OCI-M2 (cell line): ENCODE measurements around the gene TSPAN9.

Experiments
- DNase-seq: peaks from one replicate; lab custom pipeline; 2025; ENCODE audit not compliant: unreplicated experiment; lab: John Stamatoyannopoulos, UW

TSPAN9 gene

GRCh38 chr12:3326850-3327780, 249.9 kb downstream of the TSPAN9 start:
- DNase-seq, result no peak

- DNase-seq, result no peak
These were observed 250.9 kb downstream of the TSPAN9 start for GRCh38 chr12:3328081-3328480.

- DNase-seq, result no peak
These were observed 251.4 kb downstream of the TSPAN9 start for GRCh38 chr12:3328571-3328970.

GRCh38 chr12:3329361-3329760, 252.2 kb downstream of the TSPAN9 start:
- no peak for DNase-seq

DNA sequence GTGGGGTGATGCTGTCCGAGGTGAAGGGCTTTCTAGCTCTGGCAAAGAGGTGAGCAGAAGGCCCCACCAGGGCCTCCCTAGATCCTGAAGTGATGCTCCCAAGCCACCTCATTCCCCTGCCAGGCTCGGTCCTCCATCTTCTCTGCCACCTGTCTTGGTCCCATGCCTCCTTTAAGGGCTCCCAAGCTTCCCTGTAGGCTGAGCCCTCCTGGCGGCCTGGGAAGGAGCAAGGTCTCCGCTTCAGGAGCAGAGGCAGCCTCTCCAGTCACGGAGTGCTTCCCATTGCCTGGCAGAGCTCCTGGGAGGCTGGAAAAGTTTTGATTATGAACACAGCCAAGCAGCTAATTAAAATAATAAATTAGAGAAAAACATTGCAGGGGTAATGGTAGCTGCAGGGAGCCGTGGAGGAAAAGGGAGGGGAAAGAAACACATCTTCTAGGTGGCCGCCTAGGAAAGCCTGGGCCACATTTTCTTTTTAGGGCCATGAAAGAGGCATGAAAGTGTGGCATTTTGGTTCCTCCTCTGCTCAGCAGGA, 253.9 kb downstream of the TSPAN9 start:
- DNase-seq, result no peak

GRCh38 chr12:3332188-3332587, 255.0 kb downstream of the TSPAN9 start:
- DNase-seq, result no peak

DNA sequence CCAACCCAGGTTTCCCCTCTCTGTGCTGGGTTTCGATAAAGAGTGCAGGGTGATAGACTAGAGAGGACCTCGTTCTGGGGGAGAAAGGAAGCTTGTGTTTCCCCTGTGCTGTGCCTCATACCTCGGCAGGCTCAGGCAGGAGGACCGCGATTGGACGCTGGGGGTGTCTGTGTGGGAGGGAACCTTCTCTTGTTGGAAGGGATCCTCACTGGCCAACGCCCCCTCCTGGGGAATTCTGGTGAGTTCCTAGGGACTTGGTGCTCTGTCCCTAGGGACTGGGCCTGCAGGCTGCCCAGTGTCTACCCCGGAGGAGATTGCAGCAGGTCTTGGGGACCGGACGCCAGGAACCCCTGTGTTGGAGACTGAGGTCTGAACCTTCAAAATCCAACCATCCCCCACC, 256.4 kb downstream of the TSPAN9 start:
- DNase-seq, result no peak

GRCh38 chr12:3333991-3334391, 256.8 kb downstream of the TSPAN9 start:
- DNase-seq, result no peak

- no peak for DNase-seq
These were observed 257.9 kb downstream of the TSPAN9 start for GRCh38 chr12:3335078-3335487.
